H1 (cell line): ENCODE results near the gene MKRN1. TPM values are rescaled to one million over a fixed set of nuclear protein-coding genes. Genes with fewer than 3 reads are reported as not detected.
"Not testable (repeated sequence)": the region's sequence is repeated elsewhere in the genome, so short reads cannot be mapped to it uniquely, and the experiment has no call there.

ENCODE experiments used
- CTCF ChIA-PET: fragments of 300-600 bp; sonication (Branson Sonifier 250); formaldehyde crosslinking; loops from one replicate; lab custom pipeline; 2021; ENCODE audit not compliant: partially characterized antibody; lab: Charles Lee
- POLR2A ChIA-PET: fragments of 300-600 bp; sonication (Branson Sonifier 250); formaldehyde crosslinking; loops from one replicate; lab custom pipeline; 2021; ENCODE audit warnings: inconsistent platforms; ENCODE audit not compliant: partially characterized antibody; lab: Charles Lee
- DNase-seq, 2 experiments: peaks; one replicate each; pipeline versions ENCODE4 v3.0.0 to v3.0.0-alpha.2; 2010 to 2022; ENCODE audit warnings: low spot score in 2 of 2, low read depth in 1 of 2, mixed read lengths in 1 of 2
- FAIRE-seq: peaks from 2 replicates; lab custom pipeline; 2011; peaks lifted over from hg19 to GRCh38; lab: Jason Lieb, UNC
- H2AFZ ChIP-seq: 2 replicates; pipeline ENCODE4 v1.8.1; 2012; ENCODE audit warnings: low read length, inconsistent platforms
- H2AK5ac ChIP-seq: 2 replicates; pipeline ENCODE4 v1.6.1; 2013; ENCODE audit warnings: low read depth, low read length
- H2BK120ac ChIP-seq: replicated peaks from 2 replicates; pipeline ENCODE3; 2013; ENCODE audit warnings: low read depth, low read length, inconsistent platforms
- H2BK12ac ChIP-seq: 2 replicates; pipeline ENCODE4 v1.6.1; 2013; ENCODE audit warnings: low read depth, low read length
- H2BK15ac ChIP-seq: 2 replicates; pipeline ENCODE4 v1.6.1; 2013; ENCODE audit warnings: low read length
- H2BK20ac ChIP-seq: 2 replicates; pipeline ENCODE4 v1.6.1; 2013; ENCODE audit warnings: low read length
- H2BK5ac ChIP-seq: 2 replicates; pipeline ENCODE4 v1.6.1; 2013; ENCODE audit warnings: low read depth, low read length
- H3K14ac ChIP-seq: 2 replicates; pipeline ENCODE4 v1.6.1; 2013; ENCODE audit warnings: inconsistent platforms; ENCODE audit not compliant: insufficient read length
- H3K18ac ChIP-seq: 2 replicates; pipeline ENCODE4 v1.6.1; 2013; ENCODE audit warnings: low read length; ENCODE audit errors: extremely low read depth
- H3K23ac ChIP-seq: 2 replicates; pipeline ENCODE4 v1.6.1; 2013; ENCODE audit warnings: inconsistent platforms; ENCODE audit not compliant: insufficient read length
- H3K23me2 ChIP-seq: 2 replicates; pipeline ENCODE4 v1.6.1; 2013; ENCODE audit warnings: low read depth, low read length
- H3K27ac ChIP-seq: 2 replicates; pipeline ENCODE4 v1.6.1; 2011; ENCODE audit warnings: low read depth, low read length, inconsistent platforms
- H3K27me3 ChIP-seq, 4 experiments: replicated peaks in 1 of 4; 1 replicate in 1 of 4; 2 replicates in 3 of 4; pipeline versions ENCODE4 v1.6.1 to v1.8.1; 2011 to 2013; ENCODE audit warnings: low read length in 3 of 4, mild to moderate bottlenecking in 3 of 4, inconsistent platforms in 2 of 4, mixed read lengths in 2 of 4, moderate library complexity in 1 of 4; ENCODE audit not compliant: control insufficient read depth in 3 of 4, insufficient read depth in 3 of 4; ENCODE audit errors: extremely low read depth in 1 of 4
- H3K36me3 ChIP-seq, 4 experiments: 2 replicates each; pipeline versions ENCODE4 v1.6.1 to v1.8.1; 2011 to 2013; ENCODE audit warnings: mild to moderate bottlenecking in 4 of 4, low read length in 3 of 4, moderate library complexity in 2 of 4, control low read depth in 1 of 4, inconsistent platforms in 1 of 4; ENCODE audit not compliant: insufficient read depth in 4 of 4, control insufficient read depth in 2 of 4
- H3K4ac ChIP-seq: replicated peaks from 2 replicates; pipeline ENCODE3; 2013; ENCODE audit warnings: low read length, low read depth, mixed read lengths, inconsistent platforms; ENCODE audit not compliant: insufficient read length
- H3K4me1 ChIP-seq, 4 experiments: replicated peaks in 1 of 4; 1 replicate in 1 of 4; 2 replicates in 3 of 4; pipeline versions ENCODE4 v1.6.1 to v1.8.1; 2011 to 2013; ENCODE audit warnings: low read length in 3 of 4, inconsistent platforms in 2 of 4, mixed read lengths in 1 of 4; ENCODE audit not compliant: insufficient read depth in 4 of 4, control insufficient read depth in 3 of 4
- H3K4me2 ChIP-seq, 2 experiments: 2 replicates each; pipeline versions ENCODE4 v1.6.1 to v1.8.1; 2011 to 2013; ENCODE audit warnings: low read depth in 2 of 2, low read length in 2 of 2, control low read depth in 1 of 2, inconsistent platforms in 1 of 2, mild to moderate bottlenecking in 1 of 2; ENCODE audit not compliant: insufficient read depth in 1 of 2
- H3K4me3 ChIP-seq, 4 experiments: fragments of 200-600, 300-600 bp in 1 of 4; sonication (generic), shearing (Covaris generic), sonication (Bioruptor Twin) in 1 of 4; 2 replicates each; pipeline versions ENCODE4 v1.5.1 to v1.8.1; 2011 to 2016; ENCODE audit warnings: low read length in 4 of 4, low read depth in 3 of 4, control low read depth in 2 of 4, inconsistent platforms in 2 of 4, mild to moderate bottlenecking in 2 of 4, mixed read lengths in 1 of 4, moderate library complexity in 1 of 4; ENCODE audit not compliant: insufficient read depth in 2 of 4; ENCODE audit errors: extremely low read depth in 1 of 4
- H3K56ac ChIP-seq: replicated peaks from 2 replicates; pipeline ENCODE3; 2013; ENCODE audit warnings: low read depth, mild to moderate bottlenecking, mixed read lengths, low read length, inconsistent platforms; ENCODE audit not compliant: insufficient read length
- H3K79me1 ChIP-seq: 2 replicates; pipeline ENCODE4 v1.6.1; 2013; ENCODE audit warnings: low read depth, low read length, control low read depth
- H3K79me2 ChIP-seq, 2 experiments: 2 replicates each; pipeline versions ENCODE4 v1.6.1 to v1.8.1; 2012 to 2013; ENCODE audit warnings: low read length in 2 of 2, mild to moderate bottlenecking in 2 of 2, inconsistent platforms in 1 of 2; ENCODE audit not compliant: insufficient read depth in 2 of 2, control insufficient read depth in 1 of 2
- H3K9ac ChIP-seq, 4 experiments: replicated peaks in 1 of 4; 1 replicate in 1 of 4; 2 replicates in 3 of 4; pipeline versions ENCODE4 v1.6.1 to v1.8.1; 2011 to 2013; ENCODE audit warnings: low read depth in 3 of 4, low read length in 3 of 4, control low read depth in 2 of 4, mild to moderate bottlenecking in 2 of 4, moderate library complexity in 2 of 4, inconsistent platforms in 1 of 4; ENCODE audit errors: extremely low read depth in 1 of 4
- H3K9me3 ChIP-seq, 2 experiments: 2 replicates each; pipeline versions ENCODE4 v1.6.1 to v1.8.1; 2012 to 2013; ENCODE audit warnings: mild to moderate bottlenecking in 2 of 2, moderate library complexity in 2 of 2, control low read depth in 1 of 2, inconsistent platforms in 1 of 2, low read depth in 1 of 2, low read length in 1 of 2, mixed read lengths in 1 of 2; ENCODE audit not compliant: insufficient read depth in 2 of 2
- H4K20me1 ChIP-seq, 2 experiments: replicated peaks in 1 of 2; 2 replicates each; pipeline versions ENCODE3 to v1.8.1; 2011 to 2013; ENCODE audit warnings: inconsistent platforms in 2 of 2, low read length in 2 of 2, mild to moderate bottlenecking in 1 of 2; ENCODE audit not compliant: insufficient read depth in 2 of 2, control insufficient read depth in 1 of 2
- H4K5ac ChIP-seq: 2 replicates; pipeline ENCODE4 v1.6.1; 2013; ENCODE audit warnings: low read length, low read depth, mixed read lengths, inconsistent platforms; ENCODE audit not compliant: insufficient read length
- H4K8ac ChIP-seq: 2 replicates; pipeline ENCODE4 v1.8.0; 2013; ENCODE audit warnings: mild to moderate bottlenecking, moderate library complexity, low read length, inconsistent platforms; ENCODE audit not compliant: insufficient read depth; ENCODE audit errors: extremely low read depth
- H4K91ac ChIP-seq: replicated peaks from 2 replicates; pipeline ENCODE3; 2013; ENCODE audit warnings: low read length, mixed read lengths, inconsistent platforms; ENCODE audit not compliant: insufficient read length
- WGBS, 2 experiments: shearing (Covaris generic) in 1 of 2; methylation state at CpG; one replicate each; pipeline versions ENCODE4 v1.1.6 to v1.1.7; 2013 to 2015; ENCODE audit warnings: low lambda C conversion rate in 2 of 2, mixed read lengths in 2 of 2, inconsistent platforms in 1 of 2, low coverage in 1 of 2, missing lambda C conversion rate in 1 of 2; ENCODE audit not compliant: insufficient replicate concordance in 2 of 2, insufficient coverage in 1 of 2, insufficient read length in 1 of 2; ENCODE audit errors: extremely low coverage in 1 of 2, missing lambda C conversion rate in 1 of 2; 5-methylcytosine and 5-hydroxymethylcytosine counted together
- polyA plus RNA-seq, 7 experiments: library from polyadenylated mRNA; depleted of rRNA in 3 of 7; stranded (reverse) in 5 of 7; unstranded in 2 of 7; fragments of >200 nt in 5 of 7; fragments of 200-250 nt in 2 of 7; gene quantifications; 1 replicate in 5 of 7; 2 replicates in 1 of 7; 4 replicates in 1 of 7; pipeline versions ENCODE4 v1.2.1 to v1.2.3, GENCODE V29; 2011 to 2013; ENCODE audit warnings: missing spikeins in 2 of 7, mixed read lengths in 2 of 7
- total RNA-seq: library from RNA; stranded (reverse); fragmentation: NEBNext Ultra II Directional; extraction: Animal tissue kit (Norgen Biotek cat#: 25700); gene quantifications from 2 replicates; pipeline ENCODE4 v1.2.1, GENCODE V29; 2021

MKRN1 gene
- total and polyA plus RNA-seq, 2 of the 8 experiments (the other 6 are each of a cell fraction or from before 2014, with no cell fraction given): 46.2 to 99.6 TPM

GRCh38 chr7:140507556-140507955 is 28.3 kb upstream of the MKRN1 start:
- not testable (repeated sequence) for H3K79me2 ChIP-seq, H3K27me3 ChIP-seq, H2BK12ac ChIP-seq, H3K9me3 ChIP-seq, H3K14ac ChIP-seq, H3K79me1 ChIP-seq, H2BK5ac ChIP-seq, H4K91ac ChIP-seq, H3K4me2 ChIP-seq, H3K27ac ChIP-seq, H3K36me3 ChIP-seq, H2BK15ac ChIP-seq, H2AFZ ChIP-seq, H4K5ac ChIP-seq, H3K56ac ChIP-seq, FAIRE-seq, H2BK20ac ChIP-seq, H4K8ac ChIP-seq, DNase-seq, H3K4ac ChIP-seq, H2AK5ac ChIP-seq, H3K23ac ChIP-seq, H2BK120ac ChIP-seq, H4K20me1 ChIP-seq, H3K4me3 ChIP-seq, H3K23me2 ChIP-seq, H3K18ac ChIP-seq, H3K9ac ChIP-seq
- CTCF ChIA-PET: interaction anchor here (0.6 to 18.4 kb wide), 6 partner anchors 9 to 167 kb away, joined by 3 to 322 read pairs (median 6); partner anchors contain the start of gene DENND2A
- POLR2A ChIA-PET: interaction anchor here (1.2 kb wide), 1 partner anchor 10 kb away, joined by 5 read pairs; no protein-coding TSS in a partner anchor
- WGBS, 2 experiments: 92% methylated on average over 6 of the region's 6 CpGs; no CpG with 5 or more reads in 1 of the 2 experiments
- peaks cover 5 to 13% (median 5%) of the 10 kb centered on the region in 4 experiments; a peak in 5 of 7 replicates for H3K4me1 ChIP-seq
